Activated CD8-positive, alpha-beta memory T cell treated with anti-CD3 and anti-CD28 coated beads, Interleukin-2, amount 50 U/mL, for 24 hours (primary cell): ENCODE data around the gene SLC12A8.

Experiments used
- DNase-seq: peaks from one replicate; pipeline ENCODE4 v3.0.0-alpha.2; 2020; ENCODE audit errors: extremely low read depth

SLC12A8 gene

DNA sequence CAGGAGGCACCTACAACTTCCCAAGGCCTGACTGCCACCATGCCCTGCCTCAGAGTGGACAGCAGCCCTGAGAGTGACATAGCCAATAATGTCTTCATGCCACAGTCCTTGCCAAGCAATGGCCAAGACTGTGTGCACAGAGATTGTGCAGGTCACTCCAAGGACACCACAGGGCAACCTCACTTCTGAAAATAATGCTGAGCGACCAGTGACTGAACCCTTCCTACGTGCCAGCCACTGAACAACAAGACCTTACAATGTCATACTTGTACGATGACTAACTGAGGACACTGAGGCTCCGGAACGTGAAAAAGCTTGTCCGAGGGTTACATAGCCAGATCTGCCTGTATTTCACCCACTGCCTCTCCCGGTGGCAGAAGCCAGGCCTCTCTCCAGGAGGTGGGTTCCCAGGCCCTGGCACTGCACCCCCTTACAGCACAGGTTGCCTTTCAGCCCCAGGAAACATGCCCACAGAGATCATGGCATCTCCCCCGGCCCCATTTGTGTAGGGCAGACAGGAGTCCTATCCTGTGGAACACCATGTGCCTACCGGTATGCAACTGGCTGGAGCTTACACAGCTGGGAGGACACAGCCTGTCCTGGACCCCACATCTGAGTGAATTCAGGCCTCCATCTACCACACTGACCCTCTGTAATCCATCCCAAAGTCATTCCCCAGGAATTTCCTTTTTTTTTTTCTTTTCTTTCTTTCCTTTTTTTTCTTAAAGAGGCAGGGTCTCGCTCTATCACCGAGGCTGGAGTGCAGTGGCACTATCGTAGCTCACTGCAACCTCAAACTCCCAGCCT is 72.3 kb downstream of the SLC12A8 start:
- DNase-seq, result no peak

DNA sequence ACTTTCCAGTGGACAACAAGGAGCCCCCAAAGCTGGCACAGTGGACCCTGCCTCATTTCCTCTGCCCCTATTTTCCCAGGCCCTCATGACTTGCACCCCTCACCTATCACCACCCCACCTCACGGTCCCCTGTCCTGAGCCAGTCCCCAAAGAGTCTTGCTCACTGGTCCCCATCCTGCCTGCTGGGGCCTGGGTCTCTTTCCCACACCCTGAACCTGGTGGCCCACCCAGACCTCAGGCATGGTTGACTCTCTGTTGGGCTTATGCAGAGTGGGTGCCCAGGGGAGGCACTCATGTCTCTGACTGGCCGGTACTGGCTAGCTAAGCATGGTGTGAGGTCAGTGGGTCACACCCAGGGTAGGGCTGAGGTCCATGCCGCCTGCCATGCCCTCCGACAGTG is 73.2 kb downstream of the SLC12A8 start:
- no peak for DNase-seq

DNA sequence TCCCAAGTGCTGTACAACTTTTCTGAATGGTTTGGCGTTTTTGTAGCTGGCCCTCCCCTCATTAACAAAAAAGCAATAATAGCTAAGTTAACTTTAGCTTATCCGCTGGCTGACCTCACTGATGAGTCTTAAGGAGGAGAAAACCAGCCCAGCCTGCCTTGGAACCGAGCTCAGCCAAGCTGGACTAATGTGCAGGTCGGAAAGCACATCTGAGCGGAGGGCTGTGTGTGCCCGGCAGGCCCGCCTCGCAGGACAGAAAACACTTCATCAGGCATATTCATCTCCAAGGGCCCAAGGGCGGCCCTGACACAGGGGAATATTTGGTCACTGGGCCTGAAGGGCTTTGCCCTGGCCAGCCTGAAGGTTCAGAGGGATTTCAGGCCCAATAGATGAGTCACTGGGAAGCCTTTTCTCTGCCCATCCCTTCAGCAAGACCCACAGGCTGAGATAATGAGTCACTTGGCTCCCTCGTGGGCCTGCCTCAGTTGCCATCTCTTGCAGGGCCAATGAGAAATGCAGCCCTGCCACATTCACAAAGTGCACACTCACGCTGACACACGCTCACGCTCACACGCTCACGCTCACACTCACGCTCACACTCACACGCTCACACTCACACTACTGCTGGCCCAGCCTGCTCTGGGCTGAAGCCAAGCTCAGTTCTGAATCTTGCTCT is 75.1 kb downstream of the SLC12A8 start:
- no peak for DNase-seq

DNA sequence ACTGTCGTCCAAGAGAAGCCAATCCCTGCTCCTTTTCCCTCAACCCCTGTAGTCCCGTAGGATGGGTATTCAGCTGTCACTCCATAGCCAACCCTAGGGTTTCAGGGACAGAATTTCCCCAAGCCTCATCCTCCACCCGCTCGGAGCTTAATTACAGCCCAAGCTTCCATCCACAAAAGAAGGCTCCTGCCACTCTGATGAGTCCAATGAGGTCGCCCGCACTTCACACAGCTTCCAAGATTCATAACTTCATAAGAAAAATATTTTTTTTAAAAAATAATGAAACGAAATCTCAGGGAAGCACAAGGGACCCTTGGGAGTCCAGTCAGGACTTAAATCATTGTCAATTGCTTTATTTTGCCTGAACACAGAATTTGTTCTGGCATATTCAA is 75.6 kb downstream of the SLC12A8 start:
- DNase-seq, result no peak

DNA sequence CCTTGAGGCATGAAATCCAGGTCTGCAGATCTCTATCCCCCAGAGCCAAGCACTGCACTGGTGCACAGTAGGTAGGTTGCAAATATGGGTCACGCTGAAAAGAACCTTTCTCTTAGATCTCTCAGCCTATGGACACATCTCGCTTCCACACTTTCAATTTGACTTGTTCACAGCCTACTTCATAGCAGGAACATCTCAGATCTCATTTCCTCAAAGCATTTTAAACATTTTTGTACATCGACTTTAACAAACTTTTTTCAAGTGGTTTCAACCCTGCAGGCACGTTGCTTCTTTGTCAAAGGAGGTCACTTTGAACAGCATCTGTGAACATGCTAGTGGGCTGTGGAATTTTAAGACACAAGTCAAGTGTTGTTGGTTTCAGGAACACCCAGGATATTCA is 76.0 kb downstream of the SLC12A8 start:
- DNase-seq, result no peak

DNA sequence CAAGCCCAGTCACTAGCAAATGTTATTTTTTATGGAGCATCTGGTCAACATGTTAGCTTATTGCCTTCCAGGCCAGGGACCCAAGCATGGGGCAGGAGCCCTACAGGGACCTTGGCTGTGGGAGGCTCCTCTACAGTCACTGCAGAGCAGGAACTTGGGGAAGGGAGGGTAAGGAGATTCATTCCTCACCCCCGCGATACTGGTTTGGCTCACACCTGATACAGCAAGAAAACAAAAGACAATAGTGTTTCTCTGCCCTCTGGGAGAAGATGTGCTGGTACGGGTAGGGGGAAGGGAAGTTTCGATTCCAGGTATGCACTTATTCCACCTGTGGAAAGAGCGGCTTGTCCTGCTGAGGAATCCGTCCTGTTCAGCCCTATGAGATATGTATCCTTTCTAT is 77.6 kb downstream of the SLC12A8 start:
- DNase-seq, result no peak

DNA sequence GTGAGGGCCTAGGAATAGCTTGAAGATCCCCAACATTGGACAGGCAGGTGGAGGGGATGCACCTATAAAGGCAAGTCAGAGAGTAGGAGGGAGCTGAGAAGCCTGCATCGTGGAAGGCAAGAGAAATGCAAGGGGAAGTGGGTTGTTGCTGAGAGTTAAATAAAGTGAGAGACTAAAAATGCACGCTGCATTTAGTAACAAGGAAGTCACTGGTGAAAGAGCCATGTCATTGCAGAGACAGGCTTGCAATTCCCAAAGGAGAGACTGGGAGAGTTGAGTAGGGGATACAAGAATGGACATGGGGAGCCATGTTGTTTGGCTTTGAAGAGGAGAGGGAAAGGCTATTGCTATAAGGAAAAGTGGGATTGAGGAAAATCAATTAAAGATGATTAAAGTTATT is 79.7 kb downstream of the SLC12A8 start:
- no peak for DNase-seq

DNA sequence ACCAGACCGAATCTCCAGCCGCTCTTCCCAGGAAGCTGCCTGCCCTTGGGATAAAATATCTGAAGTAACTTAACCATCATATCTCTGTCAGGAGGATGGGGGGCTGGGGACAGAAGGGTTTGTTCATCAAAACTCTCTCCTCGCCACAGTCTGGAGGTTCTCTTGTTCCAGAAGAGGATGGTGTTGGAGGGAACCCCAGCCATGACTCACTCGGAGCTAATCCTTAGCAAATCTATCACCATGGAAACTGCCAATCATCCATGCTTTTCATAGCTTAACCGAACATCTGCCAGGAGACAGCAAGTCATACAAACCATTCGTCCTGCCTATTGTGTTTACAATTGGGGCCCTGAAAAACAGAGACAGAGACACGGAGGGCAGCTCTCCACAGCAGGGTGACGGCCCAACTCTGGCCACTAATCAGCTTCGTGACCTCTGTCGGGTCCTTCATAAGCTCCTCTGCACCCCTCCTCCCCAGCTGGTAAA is 83.0 kb downstream of the SLC12A8 start:
- DNase-seq, result no peak

DNA sequence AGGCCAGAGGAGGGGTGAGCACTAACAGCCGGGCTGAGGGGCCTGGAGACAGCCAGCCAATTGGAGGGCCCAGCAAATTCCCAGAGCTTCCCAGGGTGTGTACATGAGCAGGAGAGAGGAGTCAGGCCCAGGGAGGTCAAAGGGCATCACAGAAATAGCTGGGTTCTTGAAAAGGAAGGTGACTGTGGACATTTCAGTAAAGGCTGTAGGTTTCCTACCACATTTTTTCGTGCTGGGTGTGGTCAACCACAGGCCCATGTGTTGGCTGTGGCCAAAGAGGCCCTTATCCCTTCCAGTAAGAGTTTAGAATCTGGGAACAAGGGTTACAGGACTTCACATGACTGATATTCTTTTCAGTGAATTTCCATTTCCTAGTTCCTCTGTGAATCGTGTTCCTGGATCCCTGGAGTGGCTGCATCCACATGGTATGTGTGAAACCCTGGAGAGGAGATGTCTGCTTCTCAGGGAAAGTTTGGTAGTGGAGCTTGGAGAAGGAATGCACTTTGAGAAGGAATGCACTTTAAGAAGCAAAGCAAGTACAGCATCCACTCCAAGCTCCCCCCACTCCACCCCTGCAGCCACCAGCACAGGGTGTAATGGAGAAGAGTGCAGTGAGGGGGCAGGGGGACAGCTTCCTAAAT is 83.6 kb downstream of the SLC12A8 start:
- no peak for DNase-seq

DNA sequence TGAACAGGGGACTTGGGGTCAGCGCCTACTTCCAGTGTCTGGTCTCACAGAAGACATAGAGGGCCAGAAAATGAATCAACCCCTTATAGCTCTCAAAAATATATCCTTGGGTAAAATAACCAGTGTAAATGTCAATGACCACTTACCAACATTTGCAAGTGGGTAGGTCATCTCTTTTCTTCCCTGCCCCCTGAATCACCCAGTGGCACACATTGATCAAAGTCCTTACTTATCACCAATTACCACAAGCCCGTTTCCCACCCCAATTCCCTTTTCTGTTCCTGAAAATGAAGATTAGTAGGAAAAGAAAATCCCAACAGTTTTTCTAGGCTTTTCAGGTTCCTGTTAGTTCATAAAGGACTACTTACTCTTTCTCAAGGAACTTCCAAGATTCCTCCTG is 86.2 kb downstream of the SLC12A8 start:
- DNase-seq, result no peak

DNA sequence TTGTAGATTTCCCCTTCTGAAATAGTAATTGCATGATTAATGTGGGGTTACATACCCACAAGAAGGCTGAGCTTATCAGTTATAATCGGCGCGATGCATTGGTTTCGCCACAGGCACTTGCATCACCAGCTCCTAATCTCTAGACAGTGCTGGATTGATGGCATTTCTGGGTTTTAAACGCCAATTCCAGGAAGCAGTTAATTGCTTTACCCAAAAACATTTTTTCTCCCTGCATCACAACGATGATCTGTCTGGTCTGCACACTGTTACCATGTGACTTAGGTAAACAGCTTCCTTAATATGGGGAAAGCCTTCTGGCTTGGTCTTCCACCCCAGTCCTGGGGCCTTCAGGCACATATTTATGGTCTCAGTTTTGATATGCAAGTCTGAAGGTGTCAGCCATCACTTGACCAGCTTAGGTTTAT is 86.7 kb downstream of the SLC12A8 start:
- DNase-seq, result no peak

DNA sequence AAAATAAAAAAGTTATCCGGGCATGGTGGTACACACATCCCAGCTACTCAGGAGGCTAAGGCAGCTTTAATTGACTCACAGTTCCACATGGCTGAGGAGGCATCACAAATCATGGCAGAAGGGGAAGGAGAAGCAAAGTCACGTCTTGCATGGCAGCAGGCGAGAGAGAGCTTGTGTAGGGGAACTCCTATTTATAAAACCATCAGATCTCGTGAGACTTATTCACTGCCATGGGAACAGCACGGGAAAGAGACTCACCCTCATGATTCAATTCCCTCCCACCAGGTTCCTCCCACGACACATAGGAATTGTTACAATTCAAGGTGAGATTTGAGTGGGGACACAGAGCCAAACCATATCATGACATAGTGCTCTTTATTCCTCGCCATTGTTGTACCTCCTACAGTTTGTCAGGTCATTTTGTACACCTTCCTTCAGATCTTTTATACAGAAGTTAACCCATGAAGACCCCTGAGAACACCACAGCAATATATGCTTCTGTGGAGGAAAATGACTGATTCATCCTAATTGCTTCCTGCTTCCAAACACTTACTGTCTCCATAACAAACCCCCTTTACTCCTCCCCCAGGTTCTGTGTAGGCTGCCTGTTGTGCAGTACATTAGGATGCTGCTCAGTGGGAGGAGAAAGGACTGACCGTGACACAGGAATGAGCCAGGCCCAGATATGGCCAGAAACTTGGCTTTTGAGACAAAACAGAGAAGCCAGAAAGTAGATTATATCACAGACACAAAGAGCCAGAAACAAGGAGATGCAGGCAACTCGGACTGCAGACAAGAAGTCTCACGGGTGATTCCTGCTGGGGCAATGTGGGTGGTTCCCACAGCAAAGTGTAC is 88.9 kb downstream of the SLC12A8 start:
- no peak for DNase-seq

DNA sequence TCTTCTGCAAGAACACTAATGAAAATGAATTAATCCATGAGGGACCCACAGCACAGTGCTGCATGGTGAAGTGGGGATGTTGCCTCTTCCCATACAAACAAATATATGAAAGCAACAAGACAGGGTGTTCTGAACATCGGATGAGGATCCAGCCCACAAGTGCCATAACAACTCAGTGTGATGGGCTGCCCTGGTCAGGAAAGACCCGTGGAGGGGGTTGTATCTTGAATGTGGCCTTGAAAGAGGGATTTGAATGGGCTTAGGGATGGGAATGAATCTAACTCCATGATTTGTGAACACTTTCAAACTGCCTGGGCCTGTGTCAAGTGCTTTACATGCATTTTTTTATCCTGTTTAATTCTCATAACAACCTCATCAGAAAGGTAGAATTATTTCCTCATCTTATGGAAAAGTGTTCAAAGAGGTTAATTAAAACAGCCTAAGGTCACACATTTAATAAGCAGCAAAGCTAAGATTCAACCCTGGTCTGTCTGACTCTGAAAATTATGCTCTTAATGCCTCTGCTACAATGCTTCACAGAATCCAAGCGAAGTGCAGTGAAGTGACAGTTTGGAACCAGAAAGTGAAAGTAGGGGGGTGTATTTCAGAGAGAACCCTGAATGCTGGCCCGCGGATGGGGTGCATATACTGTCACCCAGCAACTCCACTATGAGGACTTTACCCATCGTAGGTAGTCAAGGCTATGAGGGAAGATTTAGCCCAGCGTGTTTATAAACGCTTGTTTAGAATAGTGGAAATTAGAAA is 91.1 kb downstream of the SLC12A8 start:
- no peak for DNase-seq

DNA sequence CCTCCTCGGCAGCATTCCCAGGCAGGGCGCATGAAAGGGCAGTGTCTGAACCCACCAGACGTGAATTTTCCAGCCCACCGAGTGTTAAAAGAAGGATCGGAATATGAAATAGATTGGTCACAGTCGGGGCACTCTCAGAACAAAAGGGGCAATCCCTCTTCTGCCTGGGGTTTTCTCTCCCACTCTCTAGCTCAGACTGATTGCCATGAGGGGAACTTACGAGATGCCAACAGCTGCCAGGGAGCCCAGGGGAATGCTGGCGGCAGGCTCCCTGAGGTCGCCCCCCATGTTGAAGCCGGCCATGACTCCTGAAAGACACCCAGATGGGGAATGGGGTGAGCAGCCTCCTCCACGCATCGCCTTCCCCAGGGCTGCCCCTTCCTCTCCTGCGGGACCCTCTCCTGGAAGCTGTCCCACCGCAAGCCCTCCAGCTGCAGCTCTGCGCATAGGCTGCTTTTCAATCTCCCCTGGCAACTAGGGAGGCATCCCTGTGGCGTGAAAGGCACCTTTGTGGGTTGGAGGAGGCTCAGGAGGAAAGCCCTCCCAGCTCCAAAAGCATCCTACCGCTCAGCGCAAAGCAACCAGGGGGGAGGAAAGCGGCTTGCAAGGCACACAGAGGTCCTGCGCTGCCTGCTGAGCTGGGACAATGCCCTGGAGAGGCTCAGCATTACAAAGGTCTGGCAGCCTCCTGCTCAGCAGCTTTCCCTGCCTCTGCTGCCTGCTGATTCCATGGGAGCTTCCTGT is 92.0 kb downstream of the SLC12A8 start:
- no peak for DNase-seq

DNA sequence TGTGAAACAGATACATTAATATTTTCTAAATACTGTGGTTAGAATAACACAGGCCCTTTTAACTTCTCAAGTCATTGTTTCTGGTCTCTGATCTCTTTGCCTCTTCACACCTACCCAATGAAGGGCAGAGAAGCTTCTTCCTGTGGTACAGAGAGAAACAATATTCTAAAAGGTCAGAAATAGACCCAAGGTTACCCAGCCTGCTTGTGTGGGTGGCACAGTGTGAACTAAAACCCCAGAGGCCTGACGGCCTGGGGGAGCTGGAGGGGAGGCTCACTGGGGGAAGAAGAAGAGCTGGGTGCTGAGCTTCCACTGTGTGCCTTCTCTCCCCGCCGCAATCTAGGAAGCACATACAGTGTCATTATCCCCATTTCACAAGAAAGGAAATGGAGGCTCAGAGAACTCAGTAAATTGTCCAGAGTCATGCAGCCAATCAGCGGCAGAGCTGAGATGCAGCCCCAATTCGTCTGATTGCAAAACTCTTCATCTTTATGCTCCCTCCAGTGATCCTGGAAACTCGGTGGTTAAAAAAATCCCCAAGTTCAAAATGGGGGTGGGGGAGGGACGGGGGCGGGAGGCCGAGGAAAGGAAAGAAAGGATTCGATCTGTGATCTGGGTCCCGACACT is 92.7 kb downstream of the SLC12A8 start:
- DNase-seq, result no peak

DNA sequence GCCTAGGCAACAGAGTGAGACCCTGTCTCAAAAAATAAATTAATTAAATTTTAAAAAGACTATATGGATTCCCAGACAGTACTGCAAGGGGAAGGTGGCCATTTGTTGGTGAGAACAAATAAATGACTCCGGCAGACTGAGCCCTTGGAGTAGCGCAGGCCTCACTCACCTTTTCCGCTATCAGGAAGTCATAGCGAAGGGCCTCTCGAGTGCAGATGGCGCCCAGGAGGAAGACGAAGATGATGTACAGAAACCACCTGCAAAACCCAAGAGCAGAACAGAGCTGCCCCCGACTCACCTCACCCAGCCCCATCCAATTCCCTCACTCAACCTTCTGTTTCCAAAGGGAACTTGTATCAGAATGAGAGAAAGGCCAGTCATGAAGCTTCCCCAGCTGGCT is 93.9 kb downstream of the SLC12A8 start:
- DNase-seq, result no peak

DNA sequence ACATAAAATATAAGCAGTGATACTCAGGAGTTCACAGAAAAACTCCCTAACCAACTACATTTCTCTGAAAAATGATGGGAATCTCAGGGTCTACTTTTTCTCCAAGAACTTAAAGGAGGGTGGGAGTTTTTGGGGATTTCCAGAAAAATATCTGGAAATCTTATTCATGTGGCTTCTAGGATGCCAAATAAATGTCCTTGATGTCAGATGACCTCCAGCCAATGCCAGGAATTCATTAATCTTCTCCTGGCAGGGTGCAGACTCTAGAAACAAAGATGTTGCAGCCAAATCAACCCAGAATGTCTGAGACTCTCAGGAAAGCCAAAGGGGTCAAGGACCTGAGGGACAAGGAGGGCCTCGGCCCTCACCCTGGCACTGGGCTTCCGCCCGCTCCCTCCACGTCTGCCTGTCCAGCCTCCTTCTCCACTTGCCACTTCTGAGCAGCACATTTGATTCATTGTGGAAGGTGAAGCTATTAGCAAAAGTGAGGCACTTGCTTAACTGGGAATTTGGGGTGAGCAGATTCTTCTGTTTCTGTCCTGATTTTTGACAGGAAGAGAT is 94.8 kb downstream of the SLC12A8 start:
- DNase-seq, result no peak

DNA sequence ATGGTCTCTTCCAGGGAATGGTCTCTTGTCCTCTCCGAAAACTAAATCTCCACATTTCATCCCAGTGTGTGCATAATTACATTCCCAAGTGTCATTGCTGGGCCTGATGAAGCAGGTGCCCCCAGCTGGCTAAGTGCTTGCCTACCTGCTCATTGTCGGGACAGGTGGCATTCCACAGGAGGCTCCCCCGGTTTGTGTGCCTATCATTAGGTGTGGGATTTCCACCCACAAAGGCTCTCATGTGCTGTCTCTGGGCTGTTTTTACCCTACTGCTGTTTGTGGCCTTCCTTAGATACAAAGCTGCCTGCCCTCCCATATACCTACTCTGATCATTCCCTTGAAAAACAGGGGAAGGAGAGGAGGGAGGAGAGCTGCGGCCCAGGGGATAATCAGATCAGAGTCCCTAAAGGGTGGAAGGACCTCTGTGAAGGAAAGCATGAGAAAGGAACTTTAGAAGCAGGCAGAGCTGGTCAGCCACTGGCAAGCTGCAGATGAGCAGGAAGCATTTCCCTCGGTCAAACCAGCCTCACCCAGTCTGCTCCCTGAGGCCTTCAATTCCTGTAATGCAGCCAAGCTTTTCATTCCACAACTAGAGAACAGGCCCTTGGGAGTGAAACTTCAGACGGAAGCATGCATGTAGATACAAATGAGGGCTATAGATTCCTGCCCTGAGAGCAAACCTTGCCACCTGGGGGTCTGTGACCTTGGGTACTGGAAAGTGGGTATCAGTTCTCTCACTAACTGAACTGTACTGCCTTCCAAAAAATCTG is 96.1 kb downstream of the SLC12A8 start:
- no peak for DNase-seq

DNA sequence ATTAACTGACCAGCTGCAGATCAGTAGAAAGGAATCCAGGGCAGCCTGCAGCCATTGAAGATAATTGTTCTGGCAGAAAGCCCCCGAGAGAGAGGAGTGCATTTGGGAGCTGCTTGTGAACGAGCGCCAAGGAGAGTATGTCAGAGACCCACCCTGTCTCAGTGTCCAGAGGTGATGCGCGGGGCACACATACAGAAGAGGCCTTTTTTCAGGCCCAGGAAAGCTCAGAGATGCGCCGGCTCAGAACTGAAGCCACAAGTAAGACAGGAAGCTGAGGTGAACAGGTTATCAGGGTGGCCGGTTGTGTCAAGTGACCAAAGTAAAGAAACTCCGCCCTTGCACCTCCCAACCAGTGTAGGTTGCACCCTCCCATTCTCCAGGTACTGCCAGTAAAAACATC is 96.9 kb downstream of the SLC12A8 start:
- DNase-seq, result no peak
